HG03135 (cell line): ENCODE data around the gene GTF2H3.
A peak's percentile ranks its signal among the peaks of the same experiment; 100 is the strongest.

Experiments used
- ATAC-seq: cut with Tn5 transposase; IDR thresholded peaks from one replicate; pipeline ENCODE4 v1.9.1; 2021; ENCODE audit warnings: mild to moderate bottlenecking, moderate library complexity; ENCODE audit not compliant: unreplicated experiment

Gene GTF2H3

GRCh38 chr12:123645380-123645779, 11.8 kb downstream of the GTF2H3 start:
- no peak for ATAC-seq

GRCh38 chr12:123645878-123646277, 12.2 kb downstream of the GTF2H3 start:
- ATAC-seq: no peak

GRCh38 chr12:123648401-123648800, 14.8 kb downstream of the GTF2H3 start:
- no peak for ATAC-seq

GRCh38 chr12:123654129-123654701, 20.6 kb downstream of the GTF2H3 start:
- ATAC-seq: no peak

- ATAC-seq: peak; percentile 77
Measured at GRCh38 chr12:123655420-123655819, 21.8 kb downstream of the GTF2H3 start.

- no peak for ATAC-seq
Measured at GRCh38 chr12:123656392-123656791, 22.8 kb downstream of the GTF2H3 start.

GRCh38 chr12:123657211-123657610, 23.6 kb downstream of the GTF2H3 start:
- no peak for ATAC-seq

- no peak for ATAC-seq
Measured at GRCh38 chr12:123659996-123660727, 26.5 kb downstream of the GTF2H3 start.

GRCh38 chr12:123667771-123668170, 34.1 kb downstream of the GTF2H3 start:
- ATAC-seq: no peak

- peak; percentile 98 for ATAC-seq
Measured at GRCh38 chr12:123670882-123671728, 37.5 kb downstream of the GTF2H3 start, which contains the start of gene TCTN2. TSS of gene TCTN2 (plus strand) at chr12:123671113. CDS start at chr12:123671241, 128 bp downstream.

GRCh38 chr12:123671876-123672275, 38.2 kb downstream of the GTF2H3 start:
- ATAC-seq: no peak

- no peak for ATAC-seq
Measured at GRCh38 chr12:123675436-123675835, 41.8 kb downstream of the GTF2H3 start.

GRCh38 chr12:123676616-123677320, 43.1 kb downstream of the GTF2H3 start:
- no peak for ATAC-seq

GRCh38 chr12:123678981-123679380, 45.4 kb downstream of the GTF2H3 start:
- no peak for ATAC-seq

- no peak for ATAC-seq
Measured at GRCh38 chr12:123681605-123682004, 48.0 kb downstream of the GTF2H3 start.

GRCh38 chr12:123683964-123684363, 50.3 kb downstream of the GTF2H3 start:
- no peak for ATAC-seq

GRCh38 chr12:123686636-123687190, 53.1 kb downstream of the GTF2H3 start:
- no peak for ATAC-seq

- no peak for ATAC-seq
Measured at GRCh38 chr12:123690191-123690840, 56.7 kb downstream of the GTF2H3 start.

GRCh38 chr12:123696207-123696606, 62.6 kb downstream of the GTF2H3 start:
- ATAC-seq: no peak

GRCh38 chr12:123696646-123697045, 63.0 kb downstream of the GTF2H3 start:
- no peak for ATAC-seq
